PFSK-1 (cell line): ENCODE results near the gene AOAH.

Source experiments
- POLR2AphosphoS5 ChIP-seq: IDR thresholded peaks from 2 replicates; pipeline ENCODE4 v1.6.1; 2012; ENCODE audit warnings: low read depth, mild to moderate bottlenecking, control low read depth, low read length, moderate library complexity
- REST ChIP-seq, 2 experiments: IDR thresholded peaks; 2 replicates each; pipeline versions ENCODE4 v1.6.1 to v1.8.0; 2011 to 2012; ENCODE audit warnings: low read depth in 2 of 2, low read length in 2 of 2, control low read depth in 1 of 2, inconsistent platforms in 1 of 2, mild to moderate bottlenecking in 1 of 2, moderate library complexity in 1 of 2; ENCODE audit not compliant: insufficient read depth in 1 of 2
- SIN3A ChIP-seq: IDR thresholded peaks from 2 replicates; pipeline ENCODE4 v1.6.1; 2012; ENCODE audit warnings: mild to moderate bottlenecking, low read length, moderate library complexity, borderline replicate concordance; ENCODE audit not compliant: insufficient read depth

GRCh38 chr7:36521911-36522310 lies 202.4 kb downstream of the AOAH start:
- TF ChIP-seq REST (IDR thresholded peaks at IDR 0.05; ENCODE audit: insufficient read depth in 1 of 2, low read depth in 2 of 2, low read length in 2 of 2) (no peak), POLR2AphosphoS5 (no peak), SIN3A (no peak)
